Measurements from ENCODE around the gene THADA.
"Not testable (repeated sequence)": the region's sequence is repeated elsewhere in the genome, so short reads cannot be mapped to it uniquely, and the experiment has no call there.

Gene THADA

GRCh38 chr2:43540021-43540779 lies 55.6 kb downstream of the THADA start:
- peak; percentile 5 for DNase-seq

DNA sequence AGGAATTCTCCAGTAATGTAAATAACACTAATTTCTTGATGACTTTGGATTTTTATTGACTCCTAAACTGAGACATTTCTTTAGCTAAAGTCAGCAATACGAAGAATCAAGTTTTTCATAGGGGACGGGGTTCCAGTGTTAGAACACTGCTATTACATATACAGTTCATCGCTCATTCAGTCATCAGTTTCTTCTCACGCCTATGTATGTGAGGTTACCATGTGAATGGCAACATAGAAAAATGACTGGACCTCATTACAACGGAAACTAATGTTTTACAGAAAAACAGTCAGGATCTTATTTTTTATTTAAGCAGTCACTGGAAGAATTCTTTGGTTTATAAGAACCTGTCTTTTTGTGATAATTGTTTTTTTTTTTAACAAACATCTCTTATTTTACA lies 56.4 kb downstream of the THADA start:
- DNase-seq, result no peak

DNA sequence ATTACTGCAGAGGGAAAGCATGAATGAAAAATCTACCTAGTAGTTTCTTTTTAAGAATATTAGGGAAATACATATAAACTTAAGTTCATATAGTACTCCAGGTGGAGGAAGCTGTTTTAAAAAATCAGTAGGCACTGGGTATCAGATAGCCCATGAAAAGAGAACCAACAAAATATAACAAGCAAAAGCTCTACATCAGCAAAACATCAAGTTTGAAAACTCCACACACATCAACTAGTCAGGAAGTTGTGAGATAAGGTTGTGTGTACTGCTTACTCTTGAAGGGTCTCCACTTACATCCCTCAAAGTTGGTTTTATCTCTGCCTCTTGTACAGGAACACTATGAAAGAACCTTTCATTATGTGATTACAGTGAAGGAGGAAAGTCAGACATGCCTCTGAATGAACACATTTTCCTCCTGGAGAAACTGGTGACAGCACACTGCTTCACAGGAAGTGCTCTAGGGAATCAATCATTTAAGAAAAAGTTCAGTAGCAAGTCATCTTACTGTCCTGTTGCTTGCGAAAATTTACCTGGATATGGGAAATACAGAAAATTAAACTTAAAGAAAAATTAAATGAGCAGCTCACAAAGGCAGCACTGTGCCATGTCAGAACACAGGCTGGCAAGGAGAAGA lies 57.7 kb downstream of the THADA start:
- DNase-seq, result no peak

DNA sequence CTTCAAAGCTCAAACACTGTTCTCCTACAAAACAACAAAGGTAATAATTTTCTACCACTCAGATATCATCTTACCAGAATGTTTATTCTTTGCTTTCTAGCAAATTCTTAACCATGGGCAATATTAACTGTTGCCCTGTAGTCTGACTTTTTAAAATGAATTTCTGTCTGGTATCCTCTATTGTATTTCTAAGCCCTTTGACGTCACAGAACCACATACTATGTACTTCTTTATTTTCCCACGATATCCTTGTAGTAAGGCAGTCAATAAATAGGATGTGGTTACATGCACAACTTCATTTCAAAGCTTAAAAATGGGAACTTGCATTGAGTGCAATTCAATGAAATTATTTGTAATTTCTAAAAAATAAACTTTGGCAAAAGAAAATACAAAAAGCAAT lies 58.7 kb downstream of the THADA start:
- no peak for DNase-seq

- DNase-seq, result no peak
These were observed 61.3 kb downstream of the THADA start for GRCh38 chr2:43534569-43534968.

GRCh38 chr2:43532572-43532971 lies 63.3 kb downstream of the THADA start:
- DNase-seq, result not testable (repeated sequence)

- DNase-seq, result no peak
These were observed 64.6 kb downstream of the THADA start for GRCh38 chr2:43531251-43531650.

GRCh38 chr2:43526994-43527393 lies 68.8 kb downstream of the THADA start:
- no peak for DNase-seq

- no peak for DNase-seq
These were observed 70.3 kb downstream of the THADA start for GRCh38 chr2:43525506-43525905.

- no peak for DNase-seq
These were observed 71.5 kb downstream of the THADA start for GRCh38 chr2:43524177-43524965.

DNA sequence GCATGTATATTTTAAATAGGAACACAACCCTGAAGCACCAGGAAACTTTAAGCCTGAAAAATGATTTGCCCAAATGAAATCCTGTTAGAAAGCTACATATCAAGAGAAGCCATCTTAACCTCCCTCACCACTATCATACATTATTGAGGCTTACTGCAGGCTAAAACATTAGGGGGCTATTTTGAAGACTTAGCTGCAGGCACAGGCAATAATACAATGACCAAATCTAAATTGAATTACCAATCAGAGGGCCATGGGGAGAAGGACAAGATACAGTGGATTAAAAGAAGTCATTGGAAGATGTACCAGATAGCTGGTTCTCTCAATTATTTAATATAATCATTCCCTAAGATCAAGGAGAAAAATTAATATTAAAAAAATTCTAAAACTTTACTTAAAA lies 73.7 kb downstream of the THADA start:
- no peak for DNase-seq

DNA sequence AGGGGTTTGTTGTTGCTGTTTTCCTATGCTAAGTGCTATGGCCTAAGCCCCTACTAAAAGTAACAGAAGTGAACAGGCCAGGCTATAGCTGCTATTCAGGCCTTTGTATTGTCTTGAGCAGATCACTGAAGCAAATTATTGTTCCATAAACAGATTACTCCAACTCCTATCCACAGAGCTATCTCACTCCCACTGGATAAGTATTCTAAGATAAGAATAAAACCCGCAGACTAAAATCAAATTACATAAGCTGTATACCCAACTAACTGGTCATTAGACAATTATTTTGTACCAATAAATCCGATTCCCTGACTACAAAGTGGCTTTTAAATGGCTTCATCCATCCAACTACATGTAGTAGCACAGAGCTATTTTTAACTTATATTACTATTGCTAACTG lies 74.3 kb downstream of the THADA start:
- DNase-seq, result no peak

DNA sequence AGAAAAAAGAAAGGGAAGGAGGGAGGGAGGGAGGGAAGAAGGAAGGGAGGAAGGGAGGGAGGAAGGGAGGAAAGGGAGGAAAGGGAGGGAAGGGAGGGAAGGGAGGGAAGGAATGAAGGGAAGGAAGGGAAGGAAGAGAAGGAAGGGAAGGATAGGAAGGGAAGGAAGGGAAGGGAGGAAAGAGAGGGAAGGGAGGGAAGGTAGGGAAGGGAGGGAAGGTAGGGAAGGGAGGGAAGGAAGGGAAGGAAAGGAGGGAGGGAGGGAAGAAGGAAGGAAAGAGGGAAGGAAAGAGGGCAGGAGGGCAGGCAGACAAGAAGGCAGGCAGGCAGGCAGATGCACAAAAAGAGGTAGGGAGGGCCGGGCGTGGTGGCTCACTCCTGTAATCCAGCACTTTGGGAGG lies 74.9 kb downstream of the THADA start:
- DNase-seq, result no peak

- DNase-seq, result no peak
These were observed 76.1 kb downstream of the THADA start for GRCh38 chr2:43519643-43520221.

- no peak for DNase-seq
These were observed 77.1 kb downstream of the THADA start for GRCh38 chr2:43518718-43519117.

DNA sequence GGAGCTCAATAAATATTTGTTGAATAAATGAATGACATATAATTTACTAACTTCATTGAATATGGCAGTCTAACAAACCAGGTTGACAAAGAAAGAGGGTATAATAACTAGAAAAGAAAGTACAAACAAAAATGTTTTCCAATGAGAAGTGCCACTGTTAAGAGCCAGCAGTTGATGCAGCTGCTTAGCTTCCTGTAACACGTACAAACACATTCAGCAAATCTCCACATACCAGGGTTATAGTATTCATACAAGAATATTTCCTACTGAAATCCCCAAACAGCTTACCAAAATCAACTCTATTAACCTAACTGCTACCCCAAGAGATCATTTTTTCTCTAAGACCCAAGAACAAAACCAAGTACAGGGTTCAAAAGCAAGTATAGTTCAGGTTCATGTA lies 77.7 kb downstream of the THADA start:
- DNase-seq, result no peak

GRCh38 chr2:43515807-43516497 lies 79.9 kb downstream of the THADA start:
- DNase-seq, result no peak

- DNase-seq, result no peak
These were observed 80.6 kb downstream of the THADA start for GRCh38 chr2:43515248-43515647.

DNA sequence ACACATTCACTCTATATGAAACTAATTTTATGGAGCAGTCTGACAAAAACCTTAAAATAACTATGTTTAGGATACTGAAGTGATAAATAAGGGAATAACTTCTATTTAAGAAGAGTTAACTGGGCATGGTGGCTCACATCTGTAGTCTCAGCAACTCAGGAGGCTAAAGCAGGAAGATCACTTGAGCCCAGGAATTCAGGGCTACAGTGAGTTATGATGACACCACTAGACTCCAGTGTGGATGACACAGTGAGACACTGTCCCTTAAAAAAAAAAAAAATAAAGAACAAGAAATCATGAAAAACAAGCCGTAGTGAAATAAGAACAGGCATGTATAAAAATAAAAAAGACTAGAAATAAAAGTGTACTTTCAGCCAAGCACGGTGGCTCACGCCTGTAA lies 82.0 kb downstream of the THADA start:
- DNase-seq, result no peak

- no peak for DNase-seq
These were observed 82.6 kb downstream of the THADA start for GRCh38 chr2:43513216-43513615.

DNA sequence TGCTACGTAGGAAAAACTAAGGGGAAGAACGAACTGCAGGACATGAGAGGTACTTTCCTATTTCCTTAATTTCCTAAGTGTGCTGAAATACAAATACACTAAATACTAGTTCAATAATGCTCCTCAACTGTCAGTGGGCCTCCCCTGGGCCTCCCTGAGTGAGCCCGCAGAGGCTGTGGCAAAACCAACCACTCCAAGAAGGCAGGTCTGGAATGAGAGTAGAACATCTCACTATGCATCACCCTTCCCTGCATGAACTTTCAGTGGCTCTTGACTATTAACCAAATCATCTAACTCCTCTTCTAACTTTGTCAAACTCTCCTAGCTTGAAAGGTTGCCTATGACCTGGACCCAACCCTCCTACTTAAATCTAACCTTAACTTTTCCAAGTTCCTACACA lies 84.6 kb downstream of the THADA start:
- DNase-seq, result no peak

GRCh38 chr2:43509886-43510285 lies 86.0 kb downstream of the THADA start:
- DNase-seq, result no peak

DNA sequence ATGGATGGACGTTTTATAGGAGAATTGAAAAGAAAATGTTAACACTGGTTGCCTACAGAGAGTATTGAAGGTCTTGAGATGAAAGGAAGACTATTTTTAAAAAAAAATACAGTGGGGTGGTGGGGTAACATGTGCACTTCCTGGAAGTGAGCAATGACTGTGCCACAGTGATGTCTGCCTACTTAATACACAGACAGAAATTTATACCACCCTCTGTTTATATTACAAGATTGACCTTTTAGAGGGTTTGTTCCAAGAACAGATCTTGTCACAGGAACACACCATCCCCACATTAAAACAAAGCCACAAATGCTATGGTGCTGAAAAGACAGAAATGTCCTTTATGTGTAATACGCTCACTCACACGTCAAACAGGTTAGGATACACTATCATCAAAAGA lies 87.6 kb downstream of the THADA start:
- DNase-seq, result no peak
